Effector memory CD8-positive, alpha-beta T cell (primary cell): ENCODE data around the gene EGLN1.

Experiments
- ATAC-seq: fragments of 150-1000 bp; cut with Tn5 transposase; replicated peaks from 2 replicates; pipeline ENCODE4 v1.10.0; 2021; ENCODE audit warnings: mild to moderate bottlenecking, moderate library complexity
- DNase-seq, 3 experiments: peaks; one replicate each; pipeline ENCODE4 v3.0.0; 2021
- H3K27ac Mint-ChIP-seq, 2 donors: one replicate each; pipeline ENCODE4 v1.8.0; 2022; ENCODE audit warnings: mild to moderate bottlenecking in 2 of 2, mixed read lengths in 2 of 2, moderate library complexity in 2 of 2
- H3K27me3 Mint-ChIP-seq, 2 donors: one replicate each; pipeline ENCODE4 v1.8.0; 2022; ENCODE audit warnings: mixed read lengths in 2 of 2
- H3K36me3 Mint-ChIP-seq: one replicate; pipeline ENCODE4 v1.8.0; 2022; ENCODE audit warnings: mild to moderate bottlenecking, moderate library complexity, mixed read lengths; ENCODE audit not compliant: insufficient read depth
- H3K4me1 Mint-ChIP-seq, 2 donors: one replicate each; pipeline ENCODE4 v1.8.0; 2022; ENCODE audit warnings: low read depth in 2 of 2, mixed read lengths in 2 of 2
- H3K4me3 Mint-ChIP-seq, 2 donors: one replicate each; pipeline ENCODE4 v1.8.0; 2022; ENCODE audit warnings: mild to moderate bottlenecking in 2 of 2, mixed read lengths in 2 of 2, moderate library complexity in 2 of 2
- H3K9me3 Mint-ChIP-seq, 2 donors: one replicate each; pipeline ENCODE4 v1.8.0; 2022; ENCODE audit warnings: mixed read lengths in 2 of 2

Gene EGLN1

DNA sequence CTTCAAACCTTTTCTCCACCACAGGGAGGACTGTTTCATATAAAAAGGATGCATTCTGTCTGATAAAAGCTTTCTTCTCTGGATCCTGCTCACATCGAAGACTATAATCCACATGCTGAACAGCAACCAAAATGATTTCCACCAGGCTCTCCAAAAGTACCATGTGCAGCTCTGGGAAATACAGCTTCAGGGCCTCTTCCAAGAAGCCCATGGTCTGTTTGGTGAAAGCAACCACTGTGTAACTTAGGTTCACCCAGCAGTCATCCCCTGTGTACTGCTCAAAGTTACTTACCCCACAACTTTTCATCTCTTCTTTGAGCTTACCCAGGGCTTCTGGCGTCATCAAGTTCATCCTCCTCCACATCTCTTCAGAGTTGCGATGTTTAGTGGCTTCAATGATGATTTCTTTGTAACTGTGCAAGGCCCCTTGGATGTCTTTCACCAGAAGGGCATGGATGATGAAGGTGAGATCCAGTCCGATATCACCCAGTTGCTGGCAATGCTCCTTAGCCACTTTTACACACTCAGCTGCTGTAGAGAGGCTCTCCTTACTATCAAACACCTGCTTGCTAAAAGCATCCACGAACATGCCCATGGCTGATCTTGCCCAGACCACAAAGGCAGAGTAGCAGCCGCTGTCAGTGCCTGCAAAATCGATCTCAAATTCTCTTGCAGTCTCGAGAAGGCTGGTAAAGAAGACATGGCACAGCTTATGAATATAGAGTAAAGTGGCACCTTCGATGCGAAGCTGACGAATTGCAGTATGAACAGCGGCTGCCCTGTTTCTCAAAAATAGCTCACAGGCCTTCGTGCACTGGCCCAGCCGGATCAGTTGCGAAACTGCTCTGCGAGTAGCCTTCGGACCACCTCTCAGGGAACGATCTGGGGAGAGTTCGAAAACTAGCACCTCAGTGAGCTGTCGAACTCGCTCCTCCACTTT lies 86.2 kb downstream of the EGLN1 start:
- no peaks in the 10 kb centered on the region for H3K27me3 Mint-ChIP-seq
- H3K4me3 Mint-ChIP-seq: peak overlapping the region; percentile 94 to 96
- peaks cover 60% of the 10 kb centered on the region for H3K36me3 Mint-ChIP-seq
- DNase-seq: no peak
- H3K9me3 Mint-ChIP-seq: no peaks in the 10 kb centered on the region
- ATAC-seq: no peak
- H3K4me1 Mint-ChIP-seq: peaks cover 35 to 65% of the 10 kb centered on the region in 2 donors
- peak overlapping the region; percentile 54 to 100 for H3K27ac Mint-ChIP-seq

DNA sequence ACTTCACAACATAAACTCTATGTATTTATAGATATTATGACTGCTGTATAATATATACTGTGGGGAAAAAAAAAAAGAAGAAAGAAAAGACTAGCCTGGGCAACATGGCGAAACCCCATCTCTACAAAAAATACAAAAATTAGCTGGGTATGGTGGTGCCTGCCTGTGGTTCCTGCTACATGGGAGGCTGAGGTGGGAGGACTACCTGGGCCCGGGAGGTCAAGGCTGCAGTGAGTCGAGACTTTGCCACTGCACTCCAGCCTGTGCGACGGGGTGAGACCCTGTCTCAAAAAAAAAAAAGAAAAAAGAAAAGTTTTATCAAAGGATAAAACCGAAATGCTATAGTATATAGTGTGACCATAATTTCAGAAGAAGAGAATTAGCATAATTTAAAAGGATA lies 87.1 kb downstream of the EGLN1 start:
- peaks cover 51% of the 10 kb centered on the region for H3K36me3 Mint-ChIP-seq
- peak overlapping the region; percentile 94 to 96 for H3K4me3 Mint-ChIP-seq
- ATAC-seq: no peak
- H3K27me3 Mint-ChIP-seq: no peaks in the 10 kb centered on the region
- no peak overlapping the region for H3K27ac Mint-ChIP-seq
- H3K9me3 Mint-ChIP-seq: no peaks in the 10 kb centered on the region
- DNase-seq: no peak
- H3K4me1 Mint-ChIP-seq: peaks cover 31 to 61% of the 10 kb centered on the region in 2 donors

GRCh38 chr1:231334079-231334666 lies 87.9 kb downstream of the EGLN1 start:
- Mint-ChIP-seq H3K27ac (no peak overlapping the region), H3K36me3 (peaks cover 43% of the 10 kb centered on the region), H3K4me3 (peak overlapping the region; percentile 94 to 96), H3K9me3 (no peaks in the 10 kb centered on the region), H3K4me1 (peaks cover 26 to 62% of the 10 kb centered on the region in 2 donors), H3K27me3 (no peaks in the 10 kb centered on the region)
- DNase-seq (no peak), ATAC-seq (no peak)

DNA sequence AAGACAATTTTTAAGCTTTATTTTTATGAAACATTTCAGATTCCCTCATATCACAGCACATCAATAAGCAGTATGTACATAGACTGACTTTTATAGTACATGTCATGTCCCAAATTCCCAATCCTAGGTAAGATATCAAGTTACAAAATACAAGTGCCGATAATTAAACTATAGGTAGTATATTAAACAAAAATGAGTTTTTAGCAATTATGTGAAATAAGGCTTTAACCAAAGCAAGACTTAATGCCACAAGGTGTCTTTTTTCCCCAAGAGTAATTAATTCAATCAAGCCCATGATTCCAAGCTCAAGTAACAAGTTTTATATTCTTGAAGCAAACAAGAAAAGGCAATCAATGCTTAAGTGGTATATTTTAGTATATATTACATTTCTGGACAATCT lies 89.3 kb downstream of the EGLN1 start:
- Mint-ChIP-seq H3K27me3 (no peaks in the 10 kb centered on the region), H3K4me1 (peaks cover 21 to 50% of the 10 kb centered on the region in 2 donors), H3K9me3 (no peaks in the 10 kb centered on the region)

GRCh38 chr1:231329483-231329882 lies 92.6 kb downstream of the EGLN1 start:
- Mint-ChIP-seq H3K4me1 (peaks cover 2 to 31% of the 10 kb centered on the region in 2 donors), H3K27ac (no peak overlapping the region), H3K4me3 (no peak overlapping the region), H3K27me3 (no peaks in the 10 kb centered on the region), H3K9me3 (no peaks in the 10 kb centered on the region), H3K36me3 (peaks cover 13% of the 10 kb centered on the region)
- DNase-seq (no peak), ATAC-seq (no peak)

More for the DNA sequence above, 89.3 kb downstream of the EGLN1 start:
- no peak overlapping the region for H3K27ac Mint-ChIP-seq
- H3K36me3 Mint-ChIP-seq: peaks cover 29% of the 10 kb centered on the region
- peak overlapping the region; percentile 6 to 94 for H3K4me3 Mint-ChIP-seq
- no peak for DNase-seq
- no peak for ATAC-seq

- no peak for ATAC-seq
- H3K27ac Mint-ChIP-seq: no peak overlapping the region
- H3K9me3 Mint-ChIP-seq: no peaks in the 10 kb centered on the region
- H3K36me3 Mint-ChIP-seq: peaks cover 11% of the 10 kb centered on the region
- no peak overlapping the region for H3K4me3 Mint-ChIP-seq
- DNase-seq: no peak
- H3K4me1 Mint-ChIP-seq: peaks cover 2 to 21% of the 10 kb centered on the region in 2 donors
- H3K27me3 Mint-ChIP-seq: no peaks in the 10 kb centered on the region
These were observed 94.5 kb downstream of the EGLN1 start for GRCh38 chr1:231327617-231328016.

- Mint-ChIP-seq H3K36me3 (no peaks in the 10 kb centered on the region), H3K9me3 (no peaks in the 10 kb centered on the region), H3K27me3 (no peaks in the 10 kb centered on the region), H3K4me3 (no peak overlapping the region), H3K4me1 (peaks cover 2 to 11% of the 10 kb centered on the region in 2 donors), H3K27ac (no peak overlapping the region)
- ATAC-seq (no peak), DNase-seq (no peak)
These were observed 95.8 kb downstream of the EGLN1 start for GRCh38 chr1:231326248-231326647.

- Mint-ChIP-seq H3K4me1 (peaks cover 2 to 5% of the 10 kb centered on the region in 2 donors), H3K27ac (no peak overlapping the region)
These were observed 97.4 kb downstream of the EGLN1 start for GRCh38 chr1:231324660-231325059.

DNA sequence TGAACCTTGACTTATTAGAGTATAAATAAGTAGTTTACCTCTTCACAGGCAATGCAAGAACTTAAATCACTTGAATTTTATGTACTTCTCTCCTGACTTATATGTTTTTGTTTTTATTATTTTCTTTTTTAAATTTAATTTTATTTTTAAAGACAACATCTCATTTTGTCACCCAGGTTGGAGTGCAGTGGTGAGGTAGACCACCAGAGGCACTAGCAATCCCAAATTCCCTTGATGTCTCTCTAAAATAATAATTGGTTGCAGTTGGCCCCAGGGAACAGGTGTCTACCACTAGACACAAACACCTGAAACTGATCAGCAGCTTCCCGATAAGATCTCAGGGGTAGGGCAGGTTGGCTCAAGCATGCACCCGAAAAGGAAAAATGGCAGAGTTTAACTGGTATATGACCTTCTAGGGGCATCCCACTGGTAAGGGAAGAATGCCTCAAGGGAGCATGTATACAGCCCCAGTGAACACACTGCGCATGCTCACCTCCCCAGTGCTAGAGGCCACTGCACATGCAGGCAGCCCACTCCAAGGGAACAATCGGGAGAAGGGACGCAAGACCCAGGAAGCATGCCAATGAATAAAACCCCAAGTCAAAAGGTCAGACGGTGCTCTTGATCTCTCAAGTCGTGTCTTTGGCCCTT lies 99.1 kb downstream of the EGLN1 start:
- Mint-ChIP-seq H3K36me3 (peaks cover 2% of the 10 kb centered on the region), H3K4me1 (no peaks in the 10 kb centered on the region), H3K27me3 (no peaks in the 10 kb centered on the region), H3K4me3 (no peak overlapping the region), H3K27ac (no peak overlapping the region), H3K9me3 (no peaks in the 10 kb centered on the region)
- DNase-seq (no peak), ATAC-seq (no peak)

More at GRCh38 chr1:231324660-231325059, 97.4 kb downstream of the EGLN1 start:
- DNase-seq: no peak
- Mint-ChIP-seq H3K27me3 (no peaks in the 10 kb centered on the region), H3K4me3 (no peak overlapping the region), H3K36me3 (no peaks in the 10 kb centered on the region), H3K9me3 (no peaks in the 10 kb centered on the region)
- ATAC-seq: no peak

DNA sequence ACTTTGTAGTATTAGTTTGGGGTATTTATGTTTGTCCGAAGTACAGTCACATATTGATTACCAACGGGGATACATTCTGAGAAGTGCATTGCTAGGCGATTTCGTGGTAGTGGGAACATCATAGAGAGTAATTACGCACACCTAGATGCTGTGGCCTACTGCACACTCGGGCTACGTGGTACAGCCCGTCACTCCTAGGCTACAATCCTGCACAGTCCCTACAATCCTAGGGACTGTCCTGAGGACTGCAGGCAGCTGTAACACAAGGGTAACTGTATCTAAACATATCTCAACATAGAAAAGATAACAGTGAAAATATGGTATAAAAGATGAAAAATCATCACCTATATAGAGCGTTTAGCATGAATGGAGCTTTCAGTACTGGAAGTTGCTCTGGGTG lies 103.0 kb downstream of the EGLN1 start:
- ATAC-seq: no peak
- DNase-seq: no peak
- H3K4me1 Mint-ChIP-seq: peaks cover 0 to 3% of the 10 kb centered on the region in 2 donors
- H3K9me3 Mint-ChIP-seq: no peaks in the 10 kb centered on the region
- H3K4me3 Mint-ChIP-seq: no peak overlapping the region
- no peaks in the 10 kb centered on the region for H3K27me3 Mint-ChIP-seq
- H3K27ac Mint-ChIP-seq: no peak overlapping the region
- peaks cover 2% of the 10 kb centered on the region for H3K36me3 Mint-ChIP-seq

- peaks cover 0 to 3% of the 10 kb centered on the region in 2 donors for H3K4me1 Mint-ChIP-seq
- no peaks in the 10 kb centered on the region for H3K27me3 Mint-ChIP-seq
- H3K9me3 Mint-ChIP-seq: no peaks in the 10 kb centered on the region
- no peak for DNase-seq
- no peak for ATAC-seq
- H3K4me3 Mint-ChIP-seq: no peak overlapping the region
- peaks cover 2% of the 10 kb centered on the region for H3K36me3 Mint-ChIP-seq
- peak overlapping the region in 1 of 2 donors; percentile 68 for H3K27ac Mint-ChIP-seq
These were observed 103.5 kb downstream of the EGLN1 start for GRCh38 chr1:231318568-231318967.

- no peaks in the 10 kb centered on the region for H3K9me3 Mint-ChIP-seq
- no peak for DNase-seq
- ATAC-seq: no peak
- H3K4me1 Mint-ChIP-seq: peaks cover 0 to 3% of the 10 kb centered on the region in 2 donors
- peaks cover 2% of the 10 kb centered on the region for H3K36me3 Mint-ChIP-seq
- peaks cover 0 to 6% of the 10 kb centered on the region in 2 donors for H3K27me3 Mint-ChIP-seq
- no peak overlapping the region for H3K4me3 Mint-ChIP-seq
- peak overlapping the region in 1 of 2 donors; percentile 68 for H3K27ac Mint-ChIP-seq
These were observed 104.1 kb downstream of the EGLN1 start for GRCh38 chr1:231318015-231318355.

DNA sequence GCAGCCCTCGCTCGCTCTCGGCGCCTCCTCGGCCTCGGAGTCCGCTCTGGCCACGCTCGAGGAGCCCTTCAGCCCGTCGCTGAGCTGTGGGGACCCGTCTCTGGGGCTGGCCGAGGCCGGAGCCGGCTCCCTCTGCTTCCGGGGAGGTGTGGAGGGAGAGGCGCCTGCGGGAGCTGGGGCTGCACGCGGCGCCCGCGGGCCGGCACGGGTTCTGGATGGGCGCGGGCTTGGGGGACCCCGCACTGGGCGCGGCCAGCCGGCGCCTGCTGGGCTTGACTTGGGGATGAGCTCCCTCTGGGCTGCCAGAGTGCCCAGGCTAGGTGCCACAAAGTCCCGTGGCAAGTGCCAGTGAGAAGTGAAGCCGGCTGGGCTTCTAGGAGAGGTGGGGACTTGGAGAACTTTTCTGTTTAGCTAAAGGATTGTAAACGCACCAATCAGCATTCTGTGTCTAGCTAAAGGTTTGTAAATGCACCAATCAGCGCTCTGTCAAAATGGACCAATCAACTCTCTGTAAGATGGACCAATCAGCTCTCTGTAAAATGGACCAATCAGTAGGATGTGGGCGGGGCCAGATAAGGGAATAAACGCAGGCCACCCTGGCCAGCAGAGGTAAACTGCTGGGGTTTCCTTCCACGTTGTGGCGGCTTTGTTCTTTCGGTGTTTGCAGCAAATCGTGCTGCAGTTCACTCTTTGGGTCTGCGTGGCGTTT lies 104.6 kb downstream of the EGLN1 start:
- H3K4me3 Mint-ChIP-seq: no peak overlapping the region
- H3K27ac Mint-ChIP-seq: no peak overlapping the region
- ATAC-seq (no peak), DNase-seq (no peak)
- H3K27me3 Mint-ChIP-seq: peaks cover under 1 to 11% of the 10 kb centered on the region in 2 donors
- peaks cover 0 to 3% of the 10 kb centered on the region in 2 donors for H3K4me1 Mint-ChIP-seq
- no peaks in the 10 kb centered on the region for H3K9me3 Mint-ChIP-seq
- H3K36me3 Mint-ChIP-seq: peaks cover 2% of the 10 kb centered on the region
